ENCODE data around the gene MYO1F.

DNA sequence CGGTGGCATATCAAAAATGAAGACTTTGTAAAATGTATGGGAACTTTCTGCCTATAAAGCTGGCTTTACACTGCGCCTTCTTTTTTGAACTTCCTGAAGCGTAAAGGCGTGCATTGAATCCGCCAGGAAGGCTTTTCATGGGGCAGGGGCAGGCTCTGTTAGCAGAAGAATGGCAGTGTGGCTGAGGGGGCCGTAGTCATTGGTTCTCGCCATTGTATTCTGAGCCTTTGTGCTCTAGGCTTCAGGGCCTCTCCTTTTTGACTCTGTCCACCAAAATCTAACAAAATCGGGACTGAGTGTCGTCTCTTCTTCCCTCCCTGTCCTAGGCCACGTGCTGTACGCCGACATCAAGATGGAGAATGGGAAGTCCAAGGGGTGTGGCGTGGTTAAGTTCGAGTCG, 88.9 kb downstream of the MYO1F start:
- TF ChIP-seq EP300 (IDR thresholded peaks at IDR 0.05; ENCODE audit: borderline replicate concordance) (no peak), YY1 (IDR thresholded peaks at IDR 0.05; ENCODE audit: low read depth) (no peak), CEBPB (IDR thresholded peaks at IDR 0.05) (no peak), TEAD4 (IDR thresholded peaks at IDR 0.05) (no peak), REST (IDR thresholded peaks at IDR 0.05; ENCODE audit: low read depth) (no peak), CREB1 (IDR thresholded peaks at IDR 0.05; ENCODE audit: low read depth) (no peak)
- TF ChIP-seq, protein P1, sequence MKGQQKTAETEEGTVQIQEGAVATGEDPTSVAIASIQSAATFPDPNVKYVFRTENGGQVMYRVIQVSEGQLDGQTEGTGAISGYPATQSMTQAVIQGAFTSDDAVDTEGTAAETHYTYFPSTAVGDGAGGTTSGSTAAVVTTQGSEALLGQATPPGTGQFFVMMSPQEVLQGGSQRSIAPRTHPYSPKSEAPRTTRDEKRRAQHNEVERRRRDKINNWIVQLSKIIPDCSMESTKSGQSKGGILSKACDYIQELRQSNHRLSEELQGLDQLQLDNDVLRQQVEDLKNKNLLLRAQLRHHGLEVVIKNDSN (IDR thresholded peaks at IDR 0.05), result no peak

Measured in Ishikawa (cell line).